Nucleus accumbens (tissue), 56 donors: ENCODE measurements around the gene SLC22A17.

Source experiments
- DNase-seq, 56 donors: peaks; one replicate each; lab custom pipeline; 2025; lab: John Stamatoyannopoulos, UW

Gene SLC22A17

GRCh38 chr14:23297611-23298277 lies 54.9 kb downstream of the SLC22A17 start:
- DNase-seq: no peak

- no peak for DNase-seq
Observed at GRCh38 chr14:23297096-23297495, 55.6 kb downstream of the SLC22A17 start.
